HAP-1 (cell line): ENCODE data around the gene GPD1L.
"Not testable (repeated sequence)": the region's sequence is repeated elsewhere in the genome, so short reads cannot be mapped to it uniquely, and the experiment has no call there.

Experiments used
- DNase-seq, 2 experiments: peaks; one replicate each; pipeline ENCODE4 v3.0.0-alpha.2; 2016 to 2020; ENCODE audit warnings: low spot score in 2 of 2
- H3K27me3 ChIP-seq: fragments of 250-450 bp; sonication (Bioruptor Pico); 2 replicates; pipeline ENCODE4 v1.5.1; 2020; ENCODE audit warnings: low read depth, mild to moderate bottlenecking, moderate library complexity
- H3K36me3 ChIP-seq: fragments of 250-450 bp; sonication (Bioruptor Pico); replicated peaks from 2 replicates; pipeline ENCODE4 v1.5.1; 2020; ENCODE audit warnings: mild to moderate bottlenecking
- H3K4me1 ChIP-seq: fragments of 250-450 bp; sonication (Bioruptor Pico); 2 replicates; pipeline ENCODE4 v1.5.1; 2020; ENCODE audit warnings: mild to moderate bottlenecking
- H3K4me3 ChIP-seq: fragments of 250-450 bp; sonication (Bioruptor Pico); 2 replicates; pipeline ENCODE4 v1.5.1; 2020; ENCODE audit warnings: mild to moderate bottlenecking, moderate library complexity
- H3K9me3 ChIP-seq: fragments of 250-450 bp; sonication (Bioruptor Pico); 2 replicates; pipeline ENCODE4 v1.5.1; 2020; ENCODE audit warnings: mild to moderate bottlenecking, moderate library complexity
- in situ Hi-C: fragments of 300-500 bp; cut with MboI; formaldehyde crosslinking; loops from 3 replicates; pipeline ENCODE4 v1.14.3; 2020; ENCODE audit warnings: low sequenced_read_pairs, inconsistent platforms, mixed read lengths

Gene GPD1L

DNA sequence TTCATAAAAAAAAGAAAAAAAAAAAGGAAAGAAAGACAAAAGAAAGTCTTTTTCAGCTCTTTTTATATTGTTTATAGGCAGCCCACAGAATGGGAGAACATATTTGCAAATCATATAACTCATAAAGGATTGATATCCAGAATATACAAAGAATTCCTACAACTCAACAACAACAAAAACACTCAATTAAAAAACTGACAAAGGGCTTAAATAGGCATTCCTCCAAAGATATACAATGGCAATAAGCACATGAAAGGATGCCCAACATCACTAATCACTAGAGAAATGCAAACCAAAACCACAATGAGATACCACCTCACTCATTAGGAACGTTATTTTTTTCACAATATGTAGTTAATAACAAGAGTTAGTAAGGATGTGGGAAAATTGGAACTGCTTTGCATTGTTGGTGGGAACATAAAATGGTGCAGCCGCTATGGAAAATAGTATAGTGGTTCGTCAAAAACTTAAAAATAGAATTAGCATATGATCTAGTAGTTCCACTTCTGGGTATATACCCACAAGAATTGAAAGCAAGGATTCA lies 77.8 kb downstream of the GPD1L start:
- H3K9me3 ChIP-seq = no peaks in the 10 kb centered on the region
- DNase-seq = peak in 1 of 2 experiments; percentile 74
- no peaks in the 10 kb centered on the region for H3K27me3 ChIP-seq
- in situ Hi-C loops = loop anchor here (5.0 kb wide), 1 partner anchor 283 kb away; no protein-coding TSS in a partner anchor
- no peak overlapping the region for H3K4me3 ChIP-seq
- no peaks in the 10 kb centered on the region for H3K36me3 ChIP-seq
- H3K4me1 ChIP-seq = peaks cover 8% of the 10 kb centered on the region

DNA sequence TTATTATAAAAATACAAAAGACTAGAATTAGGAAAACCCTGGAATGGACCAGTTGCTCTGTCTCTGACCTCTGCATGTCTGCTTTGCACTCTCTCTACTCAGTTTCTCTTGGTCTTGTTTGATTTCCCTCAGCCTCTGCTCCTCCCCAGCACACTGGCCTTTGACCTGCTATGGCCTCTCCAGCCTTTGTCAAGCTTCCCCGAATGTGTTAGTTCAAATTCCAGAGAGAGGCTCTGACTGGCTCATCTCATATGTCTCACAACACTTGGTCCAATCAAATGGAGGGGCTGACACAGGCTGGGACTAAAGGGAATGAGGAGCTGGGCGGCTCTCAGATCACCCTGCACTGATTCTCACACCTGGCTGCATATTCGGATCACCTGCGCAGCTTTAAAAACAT lies 79.7 kb downstream of the GPD1L start:
- Histone ChIP-seq H3K4me3 (no peak overlapping the region), H3K9me3 (no peaks in the 10 kb centered on the region; the same call in 1 of the 2 replicates), H3K4me1 (peaks cover 8% of the 10 kb centered on the region), H3K36me3 (no peaks in the 10 kb centered on the region), H3K27me3 (no peaks in the 10 kb centered on the region)
- DNase-seq = no peak
- in situ Hi-C loops = no loop called here

- DNase-seq = no peak
- no peaks in the 10 kb centered on the region; the same call in 1 of the 2 replicates for H3K9me3 ChIP-seq
- peaks cover 8% of the 10 kb centered on the region for H3K4me1 ChIP-seq
- no peaks in the 10 kb centered on the region for H3K36me3 ChIP-seq
- in situ Hi-C loops = no loop called here
- H3K27me3 ChIP-seq = no peaks in the 10 kb centered on the region
- H3K4me3 ChIP-seq = no peak overlapping the region
Observed at GRCh38 chr3:32186876-32187275, 80.5 kb downstream of the GPD1L start.

- H3K27me3 ChIP-seq = no peaks in the 10 kb centered on the region
- no peaks in the 10 kb centered on the region; the same call in 1 of the 2 replicates for H3K4me1 ChIP-seq
- in situ Hi-C loops = no loop called here
- H3K4me3 ChIP-seq = no peak overlapping the region
- no peaks in the 10 kb centered on the region; the same call in 1 of the 2 replicates for H3K9me3 ChIP-seq
- DNase-seq = no peak
- H3K36me3 ChIP-seq = no peaks in the 10 kb centered on the region
Observed at GRCh38 chr3:32189693-32190092, 83.3 kb downstream of the GPD1L start.

- H3K4me3 ChIP-seq, DNase-seq, H3K27me3 ChIP-seq, in situ Hi-C loops, H3K4me1 ChIP-seq, H3K9me3 ChIP-seq, H3K36me3 ChIP-seq: not testable (repeated sequence)
Observed at GRCh38 chr3:32190556-32190955, 84.1 kb downstream of the GPD1L start.

GRCh38 chr3:32193101-32193500 lies 86.7 kb downstream of the GPD1L start:
- no peaks in the 10 kb centered on the region for H3K27me3 ChIP-seq
- in situ Hi-C loops = no loop called here
- no peaks in the 10 kb centered on the region for H3K4me1 ChIP-seq
- no peak overlapping the region for H3K4me3 ChIP-seq
- H3K9me3 ChIP-seq = no peaks in the 10 kb centered on the region; the same call in 1 of the 2 replicates
- H3K36me3 ChIP-seq = no peaks in the 10 kb centered on the region
- DNase-seq = no peak

DNA sequence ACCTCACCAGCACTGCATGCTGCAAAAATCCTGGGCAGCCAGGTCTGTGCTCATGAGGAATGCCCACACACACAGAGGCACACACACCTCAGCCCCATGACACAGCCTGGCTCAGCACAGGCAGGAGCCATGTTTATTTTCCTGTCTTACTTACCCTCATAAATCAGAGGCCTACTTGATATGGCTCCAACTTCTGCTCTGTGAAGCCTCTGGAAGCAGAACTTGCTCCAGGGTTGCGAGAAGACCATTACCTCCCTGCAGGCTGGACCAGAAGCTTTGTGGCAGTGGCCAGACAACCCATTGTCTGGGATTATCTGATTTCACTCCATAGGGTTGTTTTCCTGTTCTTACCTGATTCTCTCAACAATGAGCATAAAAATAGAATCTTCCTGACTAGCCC lies 88.2 kb downstream of the GPD1L start:
- Histone ChIP-seq H3K4me1 (no peaks in the 10 kb centered on the region), H3K27me3 (no peaks in the 10 kb centered on the region), H3K9me3 (no peaks in the 10 kb centered on the region; the same call in 1 of the 2 replicates), H3K4me3 (no peak overlapping the region), H3K36me3 (no peaks in the 10 kb centered on the region)
- DNase-seq = no peak
- in situ Hi-C loops = no loop called here

- in situ Hi-C loops = no loop called here
- no peaks in the 10 kb centered on the region for H3K36me3 ChIP-seq
- H3K9me3 ChIP-seq = no peaks in the 10 kb centered on the region
- H3K27me3 ChIP-seq = 0 out of 2 replicates have a peak, but pooled peaks cover 2% of the 10 kb centered on the region
- no peak for DNase-seq
- H3K4me3 ChIP-seq = no peak overlapping the region
- H3K4me1 ChIP-seq = no peaks in the 10 kb centered on the region
Observed at GRCh38 chr3:32195995-32196540, 89.6 kb downstream of the GPD1L start.

DNA sequence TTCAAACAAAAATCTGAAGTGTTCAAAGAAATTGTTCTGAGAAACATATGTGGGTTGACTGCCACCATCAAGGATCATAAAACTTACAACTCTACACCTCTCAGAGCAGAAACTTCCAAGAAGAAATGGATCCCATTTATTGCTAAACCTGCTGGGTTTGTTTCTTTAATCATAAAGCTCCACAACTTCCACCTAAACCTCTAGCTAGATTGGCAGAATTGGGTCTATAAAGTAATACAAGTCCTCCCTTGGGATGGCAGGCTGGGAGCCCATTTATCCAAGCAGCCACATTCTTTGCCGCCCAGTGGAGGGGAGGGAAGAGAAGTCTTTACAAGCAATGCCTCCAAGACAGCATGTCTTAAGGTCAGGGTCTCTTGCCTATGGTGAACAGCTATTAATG lies 91.6 kb downstream of the GPD1L start:
- H3K4me3 ChIP-seq = no peak overlapping the region
- no peak for DNase-seq
- H3K9me3 ChIP-seq = no peaks in the 10 kb centered on the region
- H3K36me3 ChIP-seq = no peaks in the 10 kb centered on the region
- no peaks in the 10 kb centered on the region for H3K4me1 ChIP-seq
- 0 out of 2 replicates have a peak, but pooled peaks cover 3% of the 10 kb centered on the region for H3K27me3 ChIP-seq
- in situ Hi-C loops = no loop called here

DNA sequence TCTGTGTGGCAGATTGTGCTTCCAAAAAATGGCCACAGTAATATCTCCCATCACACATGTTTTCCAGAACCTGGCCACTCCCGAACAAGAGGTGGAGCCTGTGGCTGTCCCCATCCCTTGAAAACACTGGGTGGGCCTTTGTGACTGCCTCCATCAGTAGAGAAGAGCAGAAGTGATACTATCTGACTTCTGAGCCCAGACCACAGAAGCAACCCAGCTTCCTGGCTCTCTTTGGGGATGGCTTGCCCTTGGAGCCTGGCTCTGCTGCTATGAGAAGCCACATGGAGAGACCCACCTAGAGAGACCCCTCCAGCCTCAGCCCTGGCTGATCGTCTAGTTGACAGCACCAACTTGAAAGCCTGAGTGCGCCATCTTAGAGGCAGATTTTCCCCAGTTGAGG lies 92.3 kb downstream of the GPD1L start:
- no peak overlapping the region for H3K4me3 ChIP-seq
- 0 out of 2 replicates have a peak, but pooled peaks cover 3% of the 10 kb centered on the region for H3K27me3 ChIP-seq
- H3K36me3 ChIP-seq = no peaks in the 10 kb centered on the region
- no peaks in the 10 kb centered on the region for H3K4me1 ChIP-seq
- in situ Hi-C loops = no loop called here
- DNase-seq = no peak
- H3K9me3 ChIP-seq = no peaks in the 10 kb centered on the region

DNA sequence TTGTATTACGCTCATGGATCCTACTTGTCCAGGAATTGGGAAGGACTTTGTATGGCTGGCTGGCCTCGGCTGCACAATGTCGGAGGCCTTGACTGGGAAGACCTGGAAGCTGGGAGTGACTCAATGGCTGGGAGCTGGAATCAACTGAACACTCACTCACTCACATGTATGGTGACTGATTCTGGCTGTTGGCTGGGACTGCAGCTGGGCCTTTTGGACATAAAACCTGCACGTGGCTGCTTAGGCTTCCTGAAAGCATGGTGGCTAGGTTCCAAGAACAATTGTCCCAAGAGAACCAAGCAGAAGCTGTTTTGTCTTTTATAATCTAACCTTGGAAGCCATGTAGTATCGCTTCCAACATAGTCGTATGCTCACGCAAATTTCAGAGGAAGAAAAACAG lies 94.1 kb downstream of the GPD1L start:
- in situ Hi-C loops = no loop called here
- no peaks in the 10 kb centered on the region for H3K4me1 ChIP-seq

GRCh38 chr3:32200992-32201758 lies 94.8 kb downstream of the GPD1L start:
- no peaks in the 10 kb centered on the region for H3K36me3 ChIP-seq
- H3K4me3 ChIP-seq = no peak overlapping the region
- in situ Hi-C loops = no loop called here
- no peak for DNase-seq
- no peaks in the 10 kb centered on the region for H3K4me1 ChIP-seq
- 0 out of 2 replicates have a peak, but pooled peaks cover 3% of the 10 kb centered on the region for H3K27me3 ChIP-seq
- no peaks in the 10 kb centered on the region for H3K9me3 ChIP-seq

More for the DNA sequence above, 94.1 kb downstream of the GPD1L start:
- H3K4me3 ChIP-seq = no peak overlapping the region
- DNase-seq = no peak
- no peaks in the 10 kb centered on the region for H3K9me3 ChIP-seq
- H3K36me3 ChIP-seq = no peaks in the 10 kb centered on the region
- H3K27me3 ChIP-seq = 0 out of 2 replicates have a peak, but pooled peaks cover 3% of the 10 kb centered on the region

GRCh38 chr3:32202496-32202895 lies 96.1 kb downstream of the GPD1L start:
- H3K4me3 ChIP-seq = no peak overlapping the region
- H3K9me3 ChIP-seq = no peaks in the 10 kb centered on the region
- H3K4me1 ChIP-seq = no peaks in the 10 kb centered on the region
- in situ Hi-C loops = no loop called here
- H3K27me3 ChIP-seq = peaks cover 3% of the 10 kb centered on the region; the same call in 1 of the 2 replicates
- no peak for DNase-seq
- no peaks in the 10 kb centered on the region for H3K36me3 ChIP-seq

- Histone ChIP-seq H3K27me3 (peaks cover 3% of the 10 kb centered on the region; the same call in 1 of the 2 replicates), H3K4me1 (no peaks in the 10 kb centered on the region), H3K36me3 (no peaks in the 10 kb centered on the region), H3K4me3 (no peak overlapping the region), H3K9me3 (no peaks in the 10 kb centered on the region)
- DNase-seq = no peak
- in situ Hi-C loops = no loop called here
Observed at GRCh38 chr3:32203854-32204253, 97.4 kb downstream of the GPD1L start.
